HG02610 (cell line): ENCODE measurements around the gene TMPRSS6.
A peak's percentile ranks its signal among the peaks of the same experiment; 100 is the strongest.

Experiments
- ATAC-seq: cut with Tn5 transposase; IDR thresholded peaks from one replicate; pipeline ENCODE4 v1.9.1; 2021; ENCODE audit warnings: mild to moderate bottlenecking, moderate library complexity; ENCODE audit not compliant: unreplicated experiment

The TMPRSS6 gene

GRCh38 chr22:37141476-37141875, 32.0 kb upstream of the TMPRSS6 start:
- ATAC-seq = no peak

GRCh38 chr22:37140686-37141323, 31.3 kb upstream of the TMPRSS6 start:
- ATAC-seq = no peak

- no peak for ATAC-seq
Measured at GRCh38 chr22:37139762-37140161, 30.2 kb upstream of the TMPRSS6 start.

GRCh38 chr22:37138849-37139561, 29.5 kb upstream of the TMPRSS6 start:
- no peak for ATAC-seq

- no peak for ATAC-seq
Measured at GRCh38 chr22:37137903-37138665, 28.6 kb upstream of the TMPRSS6 start.

GRCh38 chr22:37137131-37137530, 27.6 kb upstream of the TMPRSS6 start:
- ATAC-seq = no peak

- ATAC-seq = no peak
Measured at GRCh38 chr22:37135023-37135422, 25.5 kb upstream of the TMPRSS6 start.

GRCh38 chr22:37133304-37134018, 23.9 kb upstream of the TMPRSS6 start:
- ATAC-seq = no peak

GRCh38 chr22:37132773-37133172, 23.3 kb upstream of the TMPRSS6 start:
- ATAC-seq = no peak

- no peak for ATAC-seq
Measured at GRCh38 chr22:37129866-37130441, 20.4 kb upstream of the TMPRSS6 start.

GRCh38 chr22:37128555-37129281, 19.2 kb upstream of the TMPRSS6 start:
- no peak for ATAC-seq

GRCh38 chr22:37127350-37127878, 17.9 kb upstream of the TMPRSS6 start:
- no peak for ATAC-seq

GRCh38 chr22:37126882-37127281, 17.4 kb upstream of the TMPRSS6 start:
- no peak for ATAC-seq

- no peak for ATAC-seq
Measured at GRCh38 chr22:37126383-37126782, 16.9 kb upstream of the TMPRSS6 start.

GRCh38 chr22:37123649-37124048, 14.1 kb upstream of the TMPRSS6 start:
- no peak for ATAC-seq

GRCh38 chr22:37122598-37123180, 13.2 kb upstream of the TMPRSS6 start:
- no peak for ATAC-seq

GRCh38 chr22:37121887-37122591, 12.5 kb upstream of the TMPRSS6 start:
- peak; percentile 84 for ATAC-seq

- no peak for ATAC-seq
Measured at GRCh38 chr22:37120569-37121340, 11.2 kb upstream of the TMPRSS6 start.
